ENCODE measurements around the gene CERS6.

DNA sequence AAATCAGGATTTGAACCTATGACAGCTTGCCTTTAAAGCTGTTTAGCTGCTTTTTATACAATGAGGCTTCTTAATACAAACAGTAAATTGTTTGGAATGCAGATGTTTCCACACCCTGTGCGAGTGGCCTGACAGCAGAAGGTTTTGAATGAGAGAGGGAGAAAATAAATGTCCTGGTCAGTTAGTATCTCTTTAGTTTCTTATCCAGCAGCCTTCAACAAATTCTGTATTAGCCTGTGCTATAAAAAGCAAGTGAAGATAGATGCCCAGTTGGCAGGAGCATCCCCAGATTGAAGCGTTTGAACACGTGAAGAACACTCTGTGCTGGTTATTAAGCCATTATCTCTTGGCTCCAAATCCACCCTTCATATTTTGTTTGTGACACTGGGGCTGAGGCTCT is 70.6 kb downstream of the CERS6 start:
- TF ChIP-seq SUZ12 (IDR thresholded peaks at IDR 0.05) (no peak), FOXM1 (IDR thresholded peaks at IDR 0.05; ENCODE audit: borderline replicate concordance) (no peak), SP1 (IDR thresholded peaks at IDR 0.05) (no peak), BHLHE40 (IDR thresholded peaks at IDR 0.05; ENCODE audit: borderline replicate concordance) (no peak), TARDBP (IDR thresholded peaks at IDR 0.05) (no peak), CTBP1 (IDR thresholded peaks at IDR 0.05; ENCODE audit: borderline replicate concordance) (no peak), FOXK2 (IDR thresholded peaks at IDR 0.05) (no peak), ELF4 (IDR thresholded peaks at IDR 0.05) (no peak), FOXA1 (IDR thresholded peaks at IDR 0.05) (no peak), LEF1 (IDR thresholded peaks at IDR 0.05; ENCODE audit: borderline replicate concordance) (no peak)
- TF ChIP-seq, protein P1, sequence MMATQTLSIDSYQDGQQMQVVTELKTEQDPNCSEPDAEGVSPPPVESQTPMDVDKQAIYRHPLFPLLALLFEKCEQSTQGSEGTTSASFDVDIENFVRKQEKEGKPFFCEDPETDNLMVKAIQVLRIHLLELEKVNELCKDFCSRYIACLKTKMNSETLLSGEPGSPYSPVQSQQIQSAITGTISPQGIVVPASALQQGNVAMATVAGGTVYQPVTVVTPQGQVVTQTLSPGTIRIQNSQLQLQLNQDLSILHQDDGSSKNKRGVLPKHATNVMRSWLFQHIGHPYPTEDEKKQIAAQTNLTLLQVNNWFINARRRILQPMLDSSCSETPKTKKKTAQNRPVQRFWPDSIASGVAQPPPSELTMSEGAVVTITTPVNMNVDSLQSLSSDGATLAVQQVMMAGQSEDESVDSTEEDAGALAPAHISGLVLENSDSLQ (IDR thresholded peaks at IDR 0.05) = no peak

All from HEK293T (cell line).